ENCODE data around the gene AP1B1. TPM values are rescaled to one million over a fixed set of nuclear protein-coding genes. Genes with fewer than 3 reads are reported as not detected.
A peak's percentile ranks its signal among the peaks of the same experiment; 100 is the strongest.

Gene AP1B1
- polyA plus RNA-seq, 1 donor (not counting 4 experiments of a cell fraction or from before 2014, with no cell fraction given): 55.3 TPM

DNA sequence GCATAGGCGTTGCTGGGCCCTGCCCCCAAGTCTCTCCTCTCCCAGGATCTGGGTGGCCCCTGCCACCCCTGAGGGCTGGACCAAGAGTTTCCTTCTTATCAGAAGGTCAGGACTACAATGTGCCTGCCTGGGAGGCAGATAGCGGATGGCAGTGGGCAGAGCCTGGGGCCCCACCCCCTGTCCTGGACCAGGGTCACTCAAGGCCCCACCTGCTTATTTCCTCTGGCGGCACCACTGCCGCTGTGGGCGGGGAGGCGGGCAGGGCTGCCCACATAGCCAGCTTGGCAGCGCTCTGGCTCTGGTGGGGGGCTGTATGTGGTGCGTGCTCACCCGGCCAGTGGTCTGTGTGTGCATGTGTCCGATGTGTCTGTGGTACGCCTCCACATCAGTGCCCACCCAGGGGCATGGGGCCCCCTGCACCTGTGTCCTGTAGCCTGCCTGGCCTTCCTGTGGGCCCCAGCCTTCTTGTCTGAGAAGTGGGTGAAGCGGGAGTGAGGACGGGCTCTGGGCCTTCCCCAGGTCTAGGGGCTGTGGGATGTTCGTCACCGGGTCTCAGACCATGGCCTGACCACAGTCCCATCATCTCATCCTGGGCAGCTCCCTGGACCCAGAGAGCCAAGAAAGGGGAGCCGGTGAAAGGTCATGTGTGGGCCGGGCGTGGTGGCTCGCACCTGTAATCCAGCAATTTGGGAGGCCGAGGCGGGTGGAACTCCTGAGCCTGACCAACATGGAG, 78.9 kb downstream of the AP1B1 start:
- peaks cover 5 to 20% of the 10 kb centered on the region in 2 experiments for H3K36me3 ChIP-seq (ENCODE audit: control insufficient read depth in 2 of 2, extremely low read depth in 1 of 2, insufficient read depth in 2 of 2, low read length in 2 of 2)
- H3K9me3 ChIP-seq (ENCODE audit: control insufficient read depth, low read depth, low read length): no peaks in the 10 kb centered on the region
- H3K4me1 ChIP-seq (ENCODE audit: control insufficient read depth, extremely low read depth, insufficient read depth, low read length): peaks cover 47% of the 10 kb centered on the region
- peak overlapping the region; percentile 81 for H3K27ac ChIP-seq (ENCODE audit: control insufficient read depth, insufficient read depth, low read length)
- DNase-seq (ENCODE audit: low read depth, low spot score) (no peak), FAIRE-seq (no peak)
- dilution Hi-C loops (cut with MboI; ENCODE audit: extremely low pct_ligation_motif_present, low sequenced_read_pairs): no loop called here
- H3K4me3 ChIP-seq (ENCODE audit: control insufficient read depth in 2 of 3, extremely low read depth in 1 of 3, insufficient read depth in 2 of 3, low read depth in 1 of 3, low read length in 3 of 3): peak overlapping the region; percentile 17 to 58 (median 46)
- peaks cover 15% of the 10 kb centered on the region for H3K27me3 ChIP-seq (ENCODE audit: control insufficient read depth, extremely low read depth, insufficient read depth, low read length)
- H4K20me1 ChIP-seq (ENCODE audit: control insufficient read depth, extremely low read depth, insufficient read depth, low read length): peaks cover 7% of the 10 kb centered on the region
- H3K79me2 ChIP-seq (ENCODE audit: control insufficient read depth, insufficient read depth, low read length): peaks cover 24% of the 10 kb centered on the region
- H3K9me1 ChIP-seq (ENCODE audit: control insufficient read depth, extremely low read depth, insufficient read depth, low read length): no peaks in the 10 kb centered on the region
- TF ChIP-seq EZH2 (IDR thresholded peaks at IDR 0.05; ENCODE audit: low read length): no peak
- TF ChIP-seq, protein P1, sequence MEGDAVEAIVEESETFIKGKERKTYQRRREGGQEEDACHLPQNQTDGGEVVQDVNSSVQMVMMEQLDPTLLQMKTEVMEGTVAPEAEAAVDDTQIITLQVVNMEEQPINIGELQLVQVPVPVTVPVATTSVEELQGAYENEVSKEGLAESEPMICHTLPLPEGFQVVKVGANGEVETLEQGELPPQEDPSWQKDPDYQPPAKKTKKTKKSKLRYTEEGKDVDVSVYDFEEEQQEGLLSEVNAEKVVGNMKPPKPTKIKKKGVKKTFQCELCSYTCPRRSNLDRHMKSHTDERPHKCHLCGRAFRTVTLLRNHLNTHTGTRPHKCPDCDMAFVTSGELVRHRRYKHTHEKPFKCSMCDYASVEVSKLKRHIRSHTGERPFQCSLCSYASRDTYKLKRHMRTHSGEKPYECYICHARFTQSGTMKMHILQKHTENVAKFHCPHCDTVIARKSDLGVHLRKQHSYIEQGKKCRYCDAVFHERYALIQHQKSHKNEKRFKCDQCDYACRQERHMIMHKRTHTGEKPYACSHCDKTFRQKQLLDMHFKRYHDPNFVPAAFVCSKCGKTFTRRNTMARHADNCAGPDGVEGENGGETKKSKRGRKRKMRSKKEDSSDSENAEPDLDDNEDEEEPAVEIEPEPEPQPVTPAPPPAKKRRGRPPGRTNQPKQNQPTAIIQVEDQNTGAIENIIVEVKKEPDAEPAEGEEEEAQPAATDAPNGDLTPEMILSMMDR (optimal IDR thresholded peaks at IDR 0.05 in 1 of 3, IDR thresholded peaks at IDR 0.05 in 1 of 3, conservative IDR thresholded peaks at IDR 0.05 in 1 of 3; ENCODE audit: extremely low read depth in 1 of 3, insufficient read depth in 2 of 3, low read length in 3 of 3): no peak
- peak overlapping the region; percentile 79 for H3K9ac ChIP-seq (ENCODE audit: control insufficient read depth, extremely low read depth, insufficient read depth, low read length)
- H2AFZ ChIP-seq (ENCODE audit: control insufficient read depth, low read length): no peak overlapping the region
- peak overlapping the region; percentile 86 for H3K4me2 ChIP-seq (ENCODE audit: control insufficient read depth, extremely low read depth, insufficient read depth, low read depth, low read length)

DNA sequence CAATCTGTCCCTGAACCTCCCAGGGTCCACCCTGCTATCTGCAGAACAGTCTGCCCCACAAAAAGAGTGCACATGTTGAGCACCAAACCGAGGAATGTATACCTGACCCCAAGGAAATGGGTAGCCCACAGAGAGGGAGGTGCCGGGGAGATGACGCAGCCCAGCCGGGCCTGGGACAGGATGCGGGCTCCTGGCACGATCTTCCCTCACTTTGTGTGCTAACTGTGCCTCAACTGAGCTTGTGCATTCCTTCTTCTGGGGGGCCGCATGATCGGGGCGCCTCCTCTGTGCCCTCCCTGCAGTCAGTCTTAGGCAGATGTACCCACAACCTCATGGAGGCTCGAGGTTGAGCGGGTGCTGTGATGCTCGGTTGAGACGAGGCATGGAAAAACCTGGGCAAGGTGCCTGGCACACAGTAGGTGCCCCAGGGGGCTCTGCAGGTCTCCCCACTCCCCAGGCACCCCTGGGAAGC, 79.5 kb downstream of the AP1B1 start:
- Histone ChIP-seq H3K4me3 (ENCODE audit: control insufficient read depth in 2 of 3, extremely low read depth in 1 of 3, insufficient read depth in 2 of 3, low read depth in 1 of 3, low read length in 3 of 3) (peak overlapping the region; percentile 17 to 80 (median 74)), H3K9me1 (ENCODE audit: control insufficient read depth, extremely low read depth, insufficient read depth, low read length) (no peaks in the 10 kb centered on the region), H2AFZ (ENCODE audit: control insufficient read depth, low read length) (no peak overlapping the region), H3K9ac (ENCODE audit: control insufficient read depth, extremely low read depth, insufficient read depth, low read length) (peak overlapping the region; percentile 79), H3K4me1 (ENCODE audit: control insufficient read depth, extremely low read depth, insufficient read depth, low read length) (peaks cover 43% of the 10 kb centered on the region), H3K27ac (ENCODE audit: control insufficient read depth, insufficient read depth, low read length) (peak overlapping the region; percentile 81), H3K4me2 (ENCODE audit: control insufficient read depth, extremely low read depth, insufficient read depth, low read depth, low read length) (peak overlapping the region; percentile 86), H3K27me3 (ENCODE audit: control insufficient read depth, extremely low read depth, insufficient read depth, low read length) (peaks cover 9% of the 10 kb centered on the region), H3K36me3 (ENCODE audit: control insufficient read depth in 2 of 2, extremely low read depth in 1 of 2, insufficient read depth in 2 of 2, low read length in 2 of 2) (peaks cover 5 to 20% of the 10 kb centered on the region in 2 experiments), H4K20me1 (ENCODE audit: control insufficient read depth, extremely low read depth, insufficient read depth, low read length) (peaks cover 7% of the 10 kb centered on the region), H3K9me3 (ENCODE audit: control insufficient read depth, low read depth, low read length) (no peaks in the 10 kb centered on the region), H3K79me2 (ENCODE audit: control insufficient read depth, insufficient read depth, low read length) (peaks cover 24% of the 10 kb centered on the region)
- no peak for TF ChIP-seq EZH2 (IDR thresholded peaks at IDR 0.05; ENCODE audit: low read length)
- TF ChIP-seq, protein P1 (optimal IDR thresholded peaks at IDR 0.05 in 1 of 3, IDR thresholded peaks at IDR 0.05 in 1 of 3, conservative IDR thresholded peaks at IDR 0.05 in 1 of 3; ENCODE audit: extremely low read depth in 1 of 3, insufficient read depth in 2 of 3, low read length in 3 of 3): no peak
- dilution Hi-C loops (cut with MboI; ENCODE audit: extremely low pct_ligation_motif_present, low sequenced_read_pairs): no loop called here
- DNase-seq (ENCODE audit: low read depth, low spot score): peak; percentile 57
- peak; percentile 96 for FAIRE-seq

Measured in keratinocyte (primary cell).